Measurements from ENCODE around the gene NOS1AP.

Gene NOS1AP

DNA sequence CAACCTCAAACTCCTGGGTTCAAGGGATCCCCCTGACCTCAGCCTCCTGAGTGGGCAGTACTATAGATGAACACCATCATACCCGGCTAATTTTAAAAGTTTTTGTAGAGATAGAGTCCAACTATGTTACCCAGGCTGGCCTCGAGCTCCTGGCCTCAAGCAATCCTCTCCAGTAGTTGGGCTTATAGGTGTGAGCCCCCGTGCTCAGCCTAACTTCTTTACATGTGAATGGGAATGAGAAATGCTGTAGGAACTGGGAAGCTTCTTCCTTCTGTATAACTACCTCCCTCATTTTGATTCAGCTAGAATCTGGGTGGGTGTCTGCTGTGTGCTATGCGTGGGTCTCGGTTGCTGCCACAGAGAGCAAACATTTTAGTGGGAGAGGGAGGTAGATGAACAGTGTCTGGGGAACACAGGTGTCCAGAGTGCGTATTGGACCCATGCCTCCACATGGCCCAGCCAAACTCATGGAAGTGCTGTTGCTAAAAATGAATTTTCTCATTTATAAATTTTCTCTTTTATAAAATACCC is 150.6 kb downstream of the NOS1AP start:
- DNase-seq (ENCODE audit: low spot score) = no peak

DNA sequence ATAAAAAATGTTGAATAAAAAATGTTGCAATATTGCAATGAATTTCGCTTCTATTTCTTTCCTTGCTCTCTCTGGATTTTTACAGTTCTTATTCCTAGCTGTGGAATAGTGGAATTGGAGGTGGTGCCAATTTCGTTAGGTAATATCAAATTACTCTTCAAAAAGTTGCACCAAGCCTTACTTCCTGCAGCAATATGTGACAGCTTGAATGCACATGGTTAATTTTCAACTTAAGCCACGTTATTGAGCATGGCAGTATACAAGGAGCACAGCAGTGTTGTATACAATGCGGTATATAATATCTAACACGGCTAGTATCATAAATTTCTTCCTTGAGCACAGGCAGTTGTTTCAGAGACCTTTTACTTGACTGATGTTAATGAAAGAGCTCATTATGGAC is 152.5 kb downstream of the NOS1AP start:
- DNase-seq (ENCODE audit: low spot score) = no peak

DNA sequence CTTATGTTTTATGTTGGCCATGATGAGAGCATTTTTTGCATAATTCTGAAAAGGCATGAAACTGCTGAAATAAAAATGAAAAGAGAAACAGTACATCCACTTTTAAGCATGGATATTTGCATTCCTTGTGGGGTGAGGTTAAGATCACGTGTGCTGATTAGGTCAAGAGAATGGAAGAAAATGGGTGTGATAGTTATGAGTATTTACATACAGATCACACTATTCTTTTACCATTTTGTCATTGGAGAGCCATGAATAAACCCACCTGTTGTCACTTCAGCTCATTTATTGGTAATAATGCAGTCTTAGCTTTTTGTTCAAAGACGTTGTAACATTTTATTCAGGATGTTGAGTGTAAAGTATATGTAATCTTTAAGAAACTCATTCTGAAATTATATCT is 153.2 kb downstream of the NOS1AP start:
- DNase-seq (ENCODE audit: low spot score) = no peak

DNA sequence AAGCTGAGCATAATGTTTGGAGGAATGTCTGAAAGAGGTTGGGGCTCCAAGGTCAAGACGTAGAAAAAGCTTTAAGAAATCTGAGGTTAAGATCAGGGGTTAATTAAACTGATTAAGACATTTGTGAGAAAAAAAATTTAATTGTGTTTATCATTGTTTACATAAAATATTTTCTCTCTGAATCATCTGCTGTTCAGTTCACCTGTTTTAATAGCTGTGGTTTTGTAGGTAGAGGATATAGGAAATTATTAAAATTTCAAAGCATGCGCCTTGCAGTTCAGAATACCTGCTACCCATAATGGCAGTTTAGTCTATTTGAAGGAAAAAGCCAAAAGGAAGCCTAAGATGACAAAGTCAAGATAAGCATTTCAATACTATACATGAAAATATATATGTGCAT is 154.0 kb downstream of the NOS1AP start:
- no peak for DNase-seq (ENCODE audit: low spot score)

DNA sequence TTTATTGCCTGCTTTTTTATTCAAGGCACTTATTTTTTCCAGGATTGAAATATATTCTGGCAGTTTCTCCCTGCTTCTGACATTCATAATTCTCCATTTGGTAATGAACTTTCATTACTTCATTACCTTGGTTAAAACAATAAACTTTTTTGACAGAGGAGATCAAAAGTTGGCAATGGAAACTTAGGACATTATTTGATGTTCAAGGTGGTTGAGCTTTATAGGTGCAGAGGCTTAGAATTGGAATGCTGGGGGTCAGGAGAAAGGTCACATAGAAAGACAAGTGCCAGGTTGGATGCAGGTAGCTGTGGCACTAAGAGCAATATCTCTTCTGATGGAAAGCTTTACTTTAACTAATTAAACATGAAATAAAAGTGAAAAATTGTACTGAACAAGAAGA is 154.8 kb downstream of the NOS1AP start:
- DNase-seq (ENCODE audit: low spot score) = no peak

DNA sequence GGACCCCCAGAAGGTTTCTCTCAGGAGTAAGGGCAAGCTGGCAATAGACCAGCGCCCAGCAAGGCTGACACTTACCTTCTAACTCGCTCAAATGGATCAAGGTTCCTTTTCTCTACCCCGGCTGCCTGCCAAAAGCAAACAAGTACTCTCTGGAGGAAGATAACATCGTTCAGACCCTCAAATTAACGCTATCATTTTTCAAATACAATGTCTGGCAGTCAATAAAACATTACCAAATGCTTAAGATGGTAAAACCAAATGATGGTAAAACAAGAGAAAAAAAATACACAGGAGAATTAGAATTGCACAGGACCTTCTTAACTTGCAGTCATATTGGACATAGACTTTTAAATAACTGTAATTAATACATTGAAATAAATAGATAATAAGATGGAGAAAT is 159.1 kb downstream of the NOS1AP start:
- DNase-seq (ENCODE audit: low spot score) = no peak

DNA sequence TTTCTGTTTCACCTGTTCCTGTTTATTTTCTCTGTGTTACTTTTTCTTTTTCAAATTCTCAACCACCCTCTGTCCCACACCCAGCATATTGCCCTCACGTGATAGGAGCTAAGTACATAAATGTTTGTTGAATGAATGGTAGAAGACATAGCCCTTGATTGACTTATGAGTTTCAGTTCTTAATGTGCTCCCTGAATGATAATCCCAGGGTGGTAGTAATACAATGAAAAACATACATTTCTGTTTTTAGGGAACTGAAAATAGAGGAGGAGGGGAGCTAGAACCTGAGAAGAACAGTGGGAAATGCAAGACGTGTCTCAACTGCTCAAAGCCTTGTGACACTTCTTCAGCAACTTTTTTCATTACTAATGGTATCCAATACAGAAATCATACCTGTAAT is 160.1 kb downstream of the NOS1AP start:
- no peak for DNase-seq (ENCODE audit: low spot score)

DNA sequence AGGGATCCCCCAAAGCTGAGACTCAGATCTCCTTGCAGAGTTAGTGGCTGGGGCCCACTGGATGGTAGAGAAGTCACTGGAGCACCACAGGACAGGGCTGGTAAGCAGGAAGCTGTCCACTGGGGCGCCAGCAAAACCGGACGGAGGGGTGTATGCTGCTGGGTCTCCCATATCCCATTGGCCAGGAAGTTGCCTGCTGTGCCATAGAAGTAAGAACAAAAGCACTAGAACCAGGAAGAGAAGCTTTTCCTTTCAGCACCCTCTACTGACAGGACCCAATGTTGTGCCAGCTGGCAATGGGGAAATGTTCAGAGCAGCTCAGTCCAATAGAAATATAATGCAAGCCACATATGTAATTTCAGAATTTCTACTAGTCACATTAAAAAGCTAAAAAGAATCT is 160.6 kb downstream of the NOS1AP start:
- DNase-seq (ENCODE audit: low spot score) = no peak

DNA sequence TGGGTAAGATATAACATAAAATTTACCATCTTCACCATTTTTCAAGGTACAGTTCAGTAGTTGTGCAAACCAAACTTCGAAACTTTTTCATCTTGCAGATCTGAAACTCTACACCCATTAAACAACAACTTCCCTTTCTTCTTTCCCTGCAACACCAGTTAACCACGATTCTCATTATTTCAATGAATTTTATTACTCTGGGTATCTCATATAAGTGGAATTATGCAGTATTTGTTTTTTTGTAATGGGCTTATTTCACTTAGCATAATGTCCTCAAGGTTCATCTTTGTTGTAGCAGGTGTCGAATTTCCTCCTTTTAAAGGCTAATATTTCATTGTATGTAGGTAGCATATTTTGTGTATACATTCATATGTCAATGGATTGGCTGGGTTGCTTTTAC is 161.0 kb downstream of the NOS1AP start:
- DNase-seq (ENCODE audit: low spot score) = no peak

DNA sequence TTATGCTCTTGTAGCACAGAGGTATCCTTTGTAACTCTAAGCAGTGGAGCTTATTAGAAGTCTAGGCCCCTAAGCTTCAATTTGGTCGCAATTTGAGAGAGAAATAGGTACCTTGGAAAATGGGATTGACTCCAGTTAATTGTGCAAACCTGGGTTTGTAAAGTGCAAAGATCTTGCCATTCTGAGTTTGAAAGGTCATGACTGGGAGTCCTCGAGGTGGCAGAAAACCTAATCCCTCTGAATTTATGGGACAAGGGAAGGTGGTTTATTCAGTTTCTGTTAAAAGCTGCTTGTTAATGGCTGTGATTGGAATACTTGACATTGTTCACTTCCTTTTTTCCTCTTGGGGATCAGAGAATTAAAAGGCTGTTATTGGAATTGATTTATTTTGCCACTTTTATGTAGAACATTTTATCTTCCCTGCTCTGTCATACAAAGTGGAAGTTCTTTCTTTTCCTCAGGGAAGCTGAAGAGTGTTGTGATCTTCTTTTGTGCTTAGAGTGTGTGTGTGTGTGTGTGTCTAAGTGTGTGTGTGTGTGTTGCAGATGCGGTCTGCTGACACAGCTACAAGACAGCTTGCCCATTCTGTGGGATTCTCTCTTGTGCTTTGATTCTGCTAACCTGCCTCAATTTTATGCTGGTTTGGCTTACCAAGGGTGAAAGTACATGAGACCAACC is 162.7 kb downstream of the NOS1AP start:
- DNase-seq (ENCODE audit: low spot score) = no peak

DNA sequence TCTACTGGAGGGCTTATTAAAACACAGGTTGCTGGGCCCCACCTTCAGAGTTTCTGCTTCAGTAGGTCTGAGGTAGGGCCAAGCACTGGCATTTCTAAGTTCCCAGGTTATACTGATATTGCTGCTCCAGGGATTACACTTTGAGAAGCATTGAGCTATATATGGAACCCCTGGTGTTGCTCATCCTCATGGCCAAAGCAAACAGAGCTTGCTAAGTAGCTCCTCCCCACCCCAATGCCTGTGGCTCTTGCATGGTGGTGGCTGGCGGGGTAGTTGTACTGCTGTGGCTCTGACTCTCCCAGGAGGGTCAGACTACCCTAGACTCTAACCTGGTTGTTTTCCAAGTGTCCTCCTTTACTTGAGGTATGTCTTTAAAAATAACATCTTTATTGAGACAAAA is 163.6 kb downstream of the NOS1AP start:
- no peak for DNase-seq (ENCODE audit: low spot score)

DNA sequence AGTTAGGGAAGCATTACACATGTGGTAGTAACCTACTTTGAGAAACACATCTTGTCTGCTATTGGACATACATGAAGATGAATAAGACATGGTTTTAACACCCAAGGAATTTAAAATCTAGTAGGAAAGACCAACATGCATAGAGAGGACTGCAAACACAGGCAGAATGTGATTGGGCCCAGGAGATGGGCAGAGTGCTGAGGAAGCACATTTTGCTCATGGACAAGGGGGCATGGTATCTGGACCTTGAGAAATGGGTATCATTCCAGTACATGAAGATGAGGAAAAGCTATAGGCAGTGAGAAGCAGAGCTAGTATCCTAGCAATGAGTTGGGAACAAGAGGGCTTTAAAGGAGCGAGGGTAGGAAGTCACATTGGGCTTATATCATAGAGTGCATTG is 164.4 kb downstream of the NOS1AP start:
- no peak for DNase-seq (ENCODE audit: low spot score)

DNA sequence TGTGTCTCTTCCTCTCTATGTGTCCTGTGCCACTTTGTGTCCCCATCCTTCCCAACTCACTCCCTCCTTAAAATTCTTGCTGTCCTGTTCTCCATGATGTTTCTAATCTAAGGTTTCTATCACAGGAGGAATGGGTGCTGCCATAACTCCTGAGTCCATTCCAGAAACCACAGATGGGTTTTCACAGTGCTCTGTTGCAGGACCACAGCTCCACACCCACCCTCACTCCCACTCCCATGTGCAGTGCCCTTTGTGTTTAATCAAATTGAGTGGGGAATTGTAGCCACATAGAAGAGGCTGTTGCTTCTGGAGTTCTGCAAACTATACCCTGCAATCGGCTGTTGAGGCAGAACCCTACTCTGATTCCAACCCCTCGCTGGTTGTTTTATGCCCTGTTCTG is 165.1 kb downstream of the NOS1AP start:
- DNase-seq (ENCODE audit: low spot score) = no peak

DNA sequence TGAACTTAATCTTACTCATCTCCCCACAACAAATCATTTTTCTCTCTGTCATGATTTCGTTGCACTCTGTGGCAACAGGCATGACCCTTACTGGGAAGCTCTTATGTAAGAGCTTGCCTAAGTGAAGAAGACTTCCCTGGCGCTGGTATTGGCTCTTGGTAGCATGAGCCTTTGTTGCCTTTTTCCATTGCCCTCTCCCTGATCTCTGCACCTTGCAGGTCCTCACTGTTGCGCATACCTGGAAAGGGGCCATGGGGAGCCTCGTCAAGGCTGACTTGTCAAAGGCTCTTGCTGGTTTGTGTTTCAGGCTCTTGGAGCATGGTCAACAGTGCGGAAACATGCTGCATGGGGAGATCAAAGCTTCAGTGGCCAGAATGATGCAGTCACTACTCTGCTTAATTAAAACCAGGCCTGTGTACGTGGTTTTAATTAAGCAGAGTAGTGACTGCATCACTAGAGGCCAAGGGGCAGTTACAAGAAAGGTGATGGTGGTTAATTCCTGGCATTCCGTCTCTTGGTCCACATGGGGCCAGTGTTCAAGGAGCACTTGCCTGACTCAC is 165.8 kb downstream of the NOS1AP start:
- no peak for DNase-seq (ENCODE audit: low spot score)

DNA sequence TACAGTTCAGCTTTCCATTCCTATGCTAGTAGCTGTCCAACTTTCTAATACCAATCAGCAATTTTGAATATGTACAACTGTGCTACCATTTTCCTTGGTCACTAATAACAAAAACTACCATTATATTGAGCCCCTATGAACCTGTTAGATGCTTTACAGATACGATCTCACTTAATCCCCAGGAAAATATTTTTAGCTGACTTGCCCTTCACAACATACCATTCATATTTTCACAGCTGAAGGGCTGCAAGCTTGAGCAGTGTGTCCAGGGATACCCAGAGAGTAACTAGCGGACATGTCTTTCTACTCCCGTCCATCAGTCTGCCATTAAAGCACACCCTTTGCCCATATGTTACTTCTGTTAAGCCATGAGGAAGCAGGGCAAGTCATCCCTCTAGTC is 166.7 kb downstream of the NOS1AP start:
- DNase-seq (ENCODE audit: low spot score) = no peak

DNA sequence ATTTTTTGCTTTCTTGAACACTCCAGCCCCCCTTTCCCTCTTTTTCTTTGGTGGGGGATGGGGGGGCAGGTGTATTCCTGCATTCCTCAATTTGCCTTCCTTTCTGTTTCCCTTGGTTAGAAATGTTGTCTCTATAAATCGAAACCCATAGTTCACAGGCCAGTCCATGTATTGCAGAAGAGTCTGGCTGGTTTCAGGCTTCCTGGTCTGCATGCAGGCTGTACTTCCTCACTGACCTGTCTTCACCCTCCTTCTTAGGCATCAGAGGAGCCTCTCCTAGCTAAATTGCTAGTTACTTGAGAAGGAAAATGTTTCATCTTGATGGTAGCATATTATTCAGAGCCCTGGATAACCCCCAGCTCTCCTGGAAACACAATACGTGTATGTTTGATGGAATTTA is 167.1 kb downstream of the NOS1AP start:
- DNase-seq (ENCODE audit: low spot score) = no peak

DNA sequence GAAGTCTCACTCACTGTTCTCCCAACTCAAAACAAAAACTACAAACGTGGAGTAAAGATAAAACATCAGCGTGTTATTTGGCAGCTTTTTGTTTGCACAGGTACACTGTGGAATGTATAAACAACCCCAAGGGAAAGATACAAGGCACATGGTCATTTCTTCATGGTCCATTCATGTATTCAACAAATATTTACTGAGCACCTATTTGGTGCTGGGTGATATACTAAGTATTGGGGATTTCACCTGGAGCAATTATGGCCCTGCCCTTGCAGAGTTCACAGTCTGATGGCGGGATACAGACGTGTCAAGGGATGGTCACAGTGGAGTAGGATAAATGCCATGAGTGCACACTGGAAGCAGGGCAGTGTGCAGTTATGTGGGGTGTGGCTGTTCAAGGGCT is 171.1 kb downstream of the NOS1AP start:
- DNase-seq (ENCODE audit: low spot score) = no peak

DNA sequence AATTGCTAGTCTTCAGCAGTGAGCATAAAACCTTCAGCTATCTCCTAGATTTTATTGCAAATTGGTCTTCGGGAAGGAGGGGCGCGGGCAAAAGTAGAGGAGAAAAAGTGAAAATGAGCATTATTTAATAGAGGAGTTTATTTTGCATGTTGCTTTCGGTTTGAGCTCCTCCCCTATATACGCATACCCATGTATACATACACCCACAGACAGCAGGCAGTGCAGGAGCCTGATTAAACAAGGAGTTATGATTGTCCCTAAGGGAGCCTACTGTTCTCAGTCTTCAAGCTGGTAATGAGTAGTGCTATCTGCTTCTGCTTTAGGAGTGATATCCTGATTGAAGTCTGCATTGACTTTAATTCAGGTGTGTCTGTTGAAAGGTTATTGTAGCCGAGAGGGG is 173.3 kb downstream of the NOS1AP start:
- no peak for DNase-seq (ENCODE audit: low spot score)

DNA sequence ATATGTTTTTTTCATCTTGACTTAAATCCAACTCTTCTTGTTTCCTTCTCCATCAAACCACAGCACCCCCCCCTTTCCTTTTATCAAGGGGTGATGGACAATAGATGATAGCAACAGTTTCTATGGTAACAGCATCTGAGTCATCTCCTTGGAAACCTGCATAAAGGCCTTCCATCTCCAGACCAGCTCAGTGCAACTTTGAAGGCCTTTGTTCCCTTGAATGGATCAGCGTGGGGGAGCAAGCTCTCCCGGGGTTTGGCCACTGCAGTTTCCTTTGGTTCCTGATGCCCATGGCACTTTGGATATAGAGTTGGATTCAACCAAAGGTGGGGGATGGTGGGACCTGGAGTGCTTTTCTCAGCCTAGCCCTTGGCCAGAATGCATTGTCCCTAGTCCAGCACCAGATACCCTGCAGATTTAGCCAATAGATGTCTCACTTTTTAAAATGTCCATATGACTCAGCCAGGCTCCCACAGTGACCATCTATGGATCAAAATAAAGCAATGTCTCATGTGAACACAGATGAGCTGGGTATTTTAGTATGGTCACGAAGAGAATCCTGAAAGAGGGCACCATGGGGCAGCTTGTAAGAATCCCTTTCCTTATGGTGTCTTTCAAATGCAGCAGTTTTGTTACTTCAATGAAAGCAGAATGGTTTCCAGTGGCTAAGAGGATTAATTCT is 179.5 kb downstream of the NOS1AP start:
- DNase-seq (ENCODE audit: low spot score) = no peak

DNA sequence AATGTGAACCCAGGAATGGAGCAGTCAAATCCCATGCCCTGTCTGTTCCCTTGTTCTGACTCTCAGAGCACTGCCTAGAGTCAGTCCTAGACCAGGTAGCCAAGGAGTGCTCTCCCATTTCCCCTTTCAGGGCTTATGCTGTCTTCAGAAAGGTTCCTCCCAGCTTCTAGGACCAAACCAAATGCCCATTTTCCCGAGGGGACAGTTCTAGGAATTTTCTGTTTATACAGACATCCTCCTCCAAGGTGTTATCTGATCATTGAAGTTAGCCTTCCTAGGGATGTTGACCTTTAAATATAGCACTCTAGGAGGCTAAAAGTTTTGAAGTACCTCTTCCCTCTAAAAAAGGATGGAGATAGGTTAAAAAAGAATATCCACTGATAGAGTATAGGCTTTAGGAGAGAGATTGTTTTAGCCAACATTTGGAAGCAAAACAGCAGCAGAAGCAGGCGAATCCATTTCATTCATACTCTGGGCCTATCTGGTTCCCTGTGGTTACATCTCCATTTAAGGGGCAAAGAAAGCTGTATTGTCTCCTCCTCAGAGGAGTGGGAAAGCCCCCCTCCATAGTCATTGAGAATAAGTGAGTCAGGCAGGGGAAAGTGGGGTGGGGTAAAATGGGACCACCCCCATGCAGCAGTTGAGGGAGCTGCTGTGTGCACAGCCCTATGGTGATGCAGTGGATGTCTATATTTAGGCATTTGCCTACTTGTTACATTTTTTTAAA is 180.7 kb downstream of the NOS1AP start:
- DNase-seq (ENCODE audit: low spot score) = no peak

DNA sequence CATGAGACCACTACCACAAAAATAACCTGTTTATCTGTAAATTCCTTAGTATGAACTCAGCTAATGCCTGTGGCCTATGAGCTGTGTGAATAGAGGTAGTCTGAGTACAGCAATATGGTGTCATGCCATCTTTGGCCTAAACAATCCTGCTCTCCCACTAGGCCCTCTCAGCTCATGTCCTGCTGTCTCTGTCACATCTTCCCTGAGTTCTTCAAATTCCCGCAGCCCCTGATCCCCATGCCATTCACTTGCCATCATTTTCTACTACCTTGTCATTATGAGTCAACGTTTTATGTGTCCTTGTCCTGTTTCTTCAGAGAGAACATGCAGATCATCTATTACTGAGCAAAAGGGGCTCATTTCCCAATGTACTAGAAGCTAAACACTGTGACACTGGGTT is 181.6 kb downstream of the NOS1AP start:
- no peak for DNase-seq (ENCODE audit: low spot score)

DNA sequence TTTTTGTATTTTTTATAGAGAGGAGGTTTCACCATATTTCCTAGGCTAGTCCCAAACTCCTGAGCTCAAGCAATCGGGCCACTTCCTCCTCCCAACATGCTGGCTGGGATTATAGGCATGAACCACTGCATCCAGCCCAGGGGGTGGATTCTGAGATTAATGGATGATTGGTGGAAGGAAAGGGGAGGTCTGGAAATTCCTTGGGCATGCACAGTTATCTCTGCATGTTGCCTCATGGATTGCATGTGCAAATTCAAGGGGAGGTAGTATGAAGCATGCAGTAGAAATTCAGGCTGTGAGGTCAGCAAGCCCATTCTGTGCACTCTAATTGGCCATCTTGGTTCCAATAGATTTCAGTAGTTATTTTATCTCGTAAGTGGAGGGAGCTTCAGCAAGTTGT is 182.7 kb downstream of the NOS1AP start:
- no peak for DNase-seq (ENCODE audit: low spot score)

DNA sequence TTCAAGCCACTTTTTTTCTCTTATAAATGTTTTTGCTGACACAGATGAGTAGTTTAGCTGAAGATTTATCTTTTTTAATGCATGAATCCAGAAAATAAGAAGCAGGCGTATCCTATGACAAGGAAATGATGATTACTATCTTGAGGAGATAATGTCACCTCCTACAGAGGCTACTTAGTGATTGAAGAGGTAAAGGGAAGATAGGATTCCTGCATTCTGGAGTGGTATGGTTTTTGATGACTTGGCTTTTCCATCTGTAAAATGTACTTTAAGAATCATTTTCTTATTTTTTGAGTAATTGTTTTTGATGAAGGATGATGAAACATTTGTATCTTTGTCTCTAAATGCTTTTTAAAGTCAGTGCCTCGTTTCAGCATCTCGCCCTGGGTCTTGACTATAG is 184.3 kb downstream of the NOS1AP start:
- no peak for DNase-seq (ENCODE audit: low spot score)
